ENCODE results near the gene BBX.

DNA sequence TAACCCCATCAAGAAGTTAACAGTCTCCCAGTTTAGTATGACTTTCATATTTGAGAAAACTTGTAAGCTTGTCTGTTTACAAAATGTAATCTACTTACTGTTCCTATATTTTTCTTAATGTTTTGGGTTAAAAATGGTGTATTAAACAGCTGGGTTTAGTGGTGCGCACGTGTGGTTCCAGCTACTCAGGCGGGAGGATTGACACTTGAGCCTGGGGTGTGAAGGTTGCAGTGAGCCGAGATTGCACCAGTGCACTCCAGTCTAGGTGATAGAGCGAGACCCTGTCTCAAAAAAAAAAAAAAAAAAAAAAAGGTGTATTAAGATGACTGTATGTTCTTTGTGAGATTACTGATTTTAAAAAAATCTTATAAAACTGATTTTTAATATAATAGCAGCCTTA, 69.3 kb downstream of the BBX start:
- TF ChIP-seq CTCF (IDR thresholded peaks at IDR 0.05), result no peak
- TF ChIP-seq POLR2AphosphoS5 (IDR thresholded peaks at IDR 0.05), result no peak
- no peak for TF ChIP-seq POLR2A (IDR thresholded peaks at IDR 0.05)
- TF ChIP-seq EP300 (IDR thresholded peaks at IDR 0.05), result no peak

All from upper lobe of left lung (tissue), 4 donors.